Neural progenitor cell (in vitro differentiated cells): ENCODE measurements around the gene CEP95. TPM values are rescaled to one million over a fixed set of nuclear protein-coding genes. Genes with fewer than 3 reads are reported as not detected.

Source experiments
- DNase-seq: peaks from one replicate; pipeline ENCODE4 v3.0.0-alpha.2; 2016; ENCODE audit warnings: low spot score
- H2AFZ ChIP-seq: fragments of 200-600 bp; sonication (generic); replicated peaks from 2 replicates; pipeline ENCODE4 v1.6.1; 2016; ENCODE audit warnings: antibody characterized with exemption
- H3F3A ChIP-seq: fragments of 200-600 bp; sonication (generic); 2 replicates; pipeline ENCODE4 v1.6.1; 2016; ENCODE audit warnings: antibody characterized with exemption, low read depth
- H3K27ac ChIP-seq: fragments of 200-600 bp; sonication (generic); 2 replicates; pipeline ENCODE4 v1.5.1; 2016; ENCODE audit warnings: mild to moderate bottlenecking
- H3K27me3 ChIP-seq: fragments of 200-600 bp; sonication (generic); 2 replicates; pipeline ENCODE4 v1.6.1; 2016; ENCODE audit warnings: mild to moderate bottlenecking, moderate library complexity
- H3K36me3 ChIP-seq: fragments of 200-600 bp; sonication (generic); 2 replicates; pipeline ENCODE4 v1.5.1; 2016
- H3K4me1 ChIP-seq: fragments of 200-600 bp; sonication (generic); 2 replicates; pipeline ENCODE4 v1.6.1; 2016; ENCODE audit warnings: mixed run types
- H3K4me2 ChIP-seq: fragments of 200-600 bp; sonication (generic); 2 replicates; pipeline ENCODE4 v1.6.1; 2016
- H3K4me3 ChIP-seq: fragments of 200-600 bp; sonication (generic); 2 replicates; pipeline ENCODE4 v1.5.1; 2016
- H3K79me2 ChIP-seq: fragments of 200-600 bp; sonication (generic); 2 replicates; pipeline ENCODE4 v1.6.1; 2016; ENCODE audit warnings: low read depth
- H3K9ac ChIP-seq: fragments of 200-600 bp; sonication (generic); 2 replicates; pipeline ENCODE4 v1.6.1; 2016
- H3K9me3 ChIP-seq: fragments of 200-600 bp; sonication (generic); 2 replicates; pipeline ENCODE4 v1.5.1; 2016; ENCODE audit warnings: low read depth
- H4K20me1 ChIP-seq: fragments of 200-600 bp; sonication (generic); 2 replicates; pipeline ENCODE4 v1.6.1; 2016; ENCODE audit warnings: low read depth
- H3K27ac Mint-ChIP-seq: 3 replicates; pipeline ENCODE4 v1.8.0; 2021; ENCODE audit warnings: mixed read lengths
- H3K27me3 Mint-ChIP-seq: 2 replicates; pipeline ENCODE4 v1.8.0; 2022; ENCODE audit warnings: low read depth, mild to moderate bottlenecking, inconsistent platforms, moderate library complexity, mixed read lengths; ENCODE audit not compliant: insufficient read depth
- H3K36me3 Mint-ChIP-seq: 3 replicates; pipeline ENCODE4 v1.8.0; 2021; ENCODE audit warnings: mixed read lengths
- H3K4me1 Mint-ChIP-seq: 3 replicates; pipeline ENCODE4 v1.8.0; 2021; ENCODE audit warnings: mixed read lengths
- H3K4me3 Mint-ChIP-seq: 3 replicates; pipeline ENCODE4 v1.8.0; 2021; ENCODE audit warnings: mild to moderate bottlenecking, moderate library complexity, mixed read lengths
- H3K9me3 Mint-ChIP-seq: 3 replicates; pipeline ENCODE4 v1.8.0; 2020; ENCODE audit warnings: mixed read lengths
- EZH2 ChIP-seq: fragments of 200-600 bp; sonication (generic); IDR thresholded peaks from 2 replicates; pipeline ENCODE4 v1.6.1; 2017; ENCODE audit warnings: antibody characterized with exemption, mild to moderate bottlenecking, moderate library complexity
- EZH2phosphoT487 ChIP-seq: fragments of 200-600 bp; sonication (generic); IDR thresholded peaks from 2 replicates; pipeline ENCODE4 v1.6.1; 2017; ENCODE audit warnings: antibody characterized with exemption
- total RNA-seq: library from RNA; depleted of rRNA; stranded (reverse); fragments of >200 nt; gene quantifications from 2 replicates; pipeline ENCODE4 v1.2.3, GENCODE V29; 2015; ENCODE audit warnings: low replicate concordance
- TF ChIP-seq, protein P1 (sequence below): fragments of 200-600 bp; sonication (generic); IDR thresholded peaks from 2 replicates; pipeline ENCODE4 v1.5.1; 2017; ENCODE audit warnings: antibody characterized with exemption, mild to moderate bottlenecking

CEP95 gene
- total RNA-seq, 1 donor from 2014 or later, result 76.9 TPM

DNA sequence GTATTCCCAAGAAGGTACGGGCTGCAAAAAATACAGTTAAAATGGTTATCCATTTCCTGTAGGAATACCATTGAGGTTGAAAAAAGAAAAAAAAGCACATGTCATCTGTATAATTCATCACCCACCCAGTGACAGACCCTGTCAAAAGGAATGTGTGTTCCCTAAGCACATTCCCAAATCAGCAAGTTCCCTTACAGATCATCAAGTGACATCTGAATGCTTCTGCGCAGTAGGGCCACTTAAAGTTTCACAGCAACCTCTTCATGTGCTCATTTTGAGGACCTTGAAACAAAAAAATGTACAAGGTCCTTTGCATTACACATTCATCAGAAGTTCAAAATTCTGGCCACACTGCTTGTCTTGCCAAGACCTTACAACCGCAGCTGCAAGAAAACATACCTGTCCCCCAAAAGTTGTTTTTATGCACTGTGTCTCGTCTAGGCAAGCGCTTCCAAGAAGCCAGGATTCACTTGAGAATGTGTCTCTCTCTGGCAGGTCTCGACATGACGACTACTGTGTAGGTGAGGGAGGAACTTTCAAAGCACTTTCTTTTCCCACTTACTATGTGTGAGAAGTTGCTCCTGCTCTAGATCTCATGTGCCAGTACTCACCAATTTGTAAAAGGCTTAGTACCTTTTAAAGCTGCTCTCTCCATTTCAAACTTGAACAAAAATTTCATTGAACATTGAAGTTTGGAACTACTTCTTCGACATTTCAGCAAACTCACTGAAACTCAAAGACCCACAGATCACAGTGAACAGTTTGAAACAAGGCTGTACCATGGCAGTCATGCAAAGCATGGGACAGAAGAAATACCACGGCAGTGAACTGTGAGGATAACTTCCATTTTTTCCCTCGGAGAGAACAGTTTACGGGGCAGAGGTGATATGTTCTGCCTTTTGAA, 5.7 kb upstream of the CEP95 start:
- Histone ChIP-seq H2AFZ (no peak overlapping the region), H3F3A (peaks cover 94% of the 10 kb centered on the region), H3K4me2 (no peak overlapping the region), H3K27me3 (no peaks in the 10 kb centered on the region), H3K4me1 (peaks cover 18% of the 10 kb centered on the region), H3K4me3 (no peak overlapping the region), H3K9ac (no peak overlapping the region), H3K79me2 (peaks cover 75% of the 10 kb centered on the region), H3K9me3 (no peaks in the 10 kb centered on the region), H4K20me1 (peaks cover 78% of the 10 kb centered on the region), H3K27ac (peak overlapping the region; percentile 9), H3K36me3 (peaks cover 55% of the 10 kb centered on the region)
- peaks cover 11% of the 10 kb centered on the region for H3K27me3 Mint-ChIP-seq
- no peak for DNase-seq
- TF ChIP-seq, protein P1, sequence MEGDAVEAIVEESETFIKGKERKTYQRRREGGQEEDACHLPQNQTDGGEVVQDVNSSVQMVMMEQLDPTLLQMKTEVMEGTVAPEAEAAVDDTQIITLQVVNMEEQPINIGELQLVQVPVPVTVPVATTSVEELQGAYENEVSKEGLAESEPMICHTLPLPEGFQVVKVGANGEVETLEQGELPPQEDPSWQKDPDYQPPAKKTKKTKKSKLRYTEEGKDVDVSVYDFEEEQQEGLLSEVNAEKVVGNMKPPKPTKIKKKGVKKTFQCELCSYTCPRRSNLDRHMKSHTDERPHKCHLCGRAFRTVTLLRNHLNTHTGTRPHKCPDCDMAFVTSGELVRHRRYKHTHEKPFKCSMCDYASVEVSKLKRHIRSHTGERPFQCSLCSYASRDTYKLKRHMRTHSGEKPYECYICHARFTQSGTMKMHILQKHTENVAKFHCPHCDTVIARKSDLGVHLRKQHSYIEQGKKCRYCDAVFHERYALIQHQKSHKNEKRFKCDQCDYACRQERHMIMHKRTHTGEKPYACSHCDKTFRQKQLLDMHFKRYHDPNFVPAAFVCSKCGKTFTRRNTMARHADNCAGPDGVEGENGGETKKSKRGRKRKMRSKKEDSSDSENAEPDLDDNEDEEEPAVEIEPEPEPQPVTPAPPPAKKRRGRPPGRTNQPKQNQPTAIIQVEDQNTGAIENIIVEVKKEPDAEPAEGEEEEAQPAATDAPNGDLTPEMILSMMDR, result no peak
- TF ChIP-seq EZH2 (no peak), EZH2phosphoT487 (no peak)
- H3K4me3 Mint-ChIP-seq, result no peak overlapping the region
- peaks cover 38% of the 10 kb centered on the region for H3K4me1 Mint-ChIP-seq
- H3K27ac Mint-ChIP-seq, result no peak overlapping the region
- no peaks in the 10 kb centered on the region for H3K9me3 Mint-ChIP-seq
- H3K36me3 Mint-ChIP-seq, result peaks cover 50% of the 10 kb centered on the region

- no peak overlapping the region for H3K4me3 Mint-ChIP-seq
- H3K36me3 ChIP-seq, result peaks cover 55% of the 10 kb centered on the region
- H3K9me3 ChIP-seq, result no peaks in the 10 kb centered on the region
- peaks cover 50% of the 10 kb centered on the region for H3K36me3 Mint-ChIP-seq
- H3K27me3 ChIP-seq, result no peaks in the 10 kb centered on the region
- H3K9ac ChIP-seq, result no peak overlapping the region
- no peak overlapping the region for H3K4me3 ChIP-seq
- H3K27me3 Mint-ChIP-seq, result peaks cover 16% of the 10 kb centered on the region
- peaks cover 93% of the 10 kb centered on the region for H3F3A ChIP-seq
- H3K4me2 ChIP-seq, result no peak overlapping the region
- H3K9me3 Mint-ChIP-seq, result no peaks in the 10 kb centered on the region
- no peak overlapping the region for H3K27ac Mint-ChIP-seq
- peaks cover 73% of the 10 kb centered on the region for H3K79me2 ChIP-seq
- peaks cover 36% of the 10 kb centered on the region for H3K4me1 Mint-ChIP-seq
- peaks cover 18% of the 10 kb centered on the region for H3K4me1 ChIP-seq
- no peak overlapping the region for H2AFZ ChIP-seq
- TF ChIP-seq, protein P1, result no peak
- TF ChIP-seq EZH2phosphoT487 (no peak), EZH2 (no peak)
- no peak overlapping the region for H3K27ac ChIP-seq
- H4K20me1 ChIP-seq, result peaks cover 78% of the 10 kb centered on the region
- no peak for DNase-seq
Observed at GRCh38 chr17:64502021-64502420, 4.8 kb upstream of the CEP95 start.

GRCh38 chr17:64502809-64503208, 4.0 kb upstream of the CEP95 start:
- peak overlapping the region; percentile 12 for H3K4me3 Mint-ChIP-seq
- no peak for DNase-seq
- Histone ChIP-seq H3K9ac (no peak overlapping the region), H3K4me3 (no peak overlapping the region), H3K79me2 (peaks cover 80% of the 10 kb centered on the region), H3K27me3 (no peaks in the 10 kb centered on the region), H4K20me1 (peaks cover 78% of the 10 kb centered on the region), H3F3A (peaks cover 88% of the 10 kb centered on the region), H3K9me3 (no peaks in the 10 kb centered on the region), H3K27ac (no peak overlapping the region), H2AFZ (no peak overlapping the region), H3K4me2 (no peak overlapping the region), H3K4me1 (peaks cover 19% of the 10 kb centered on the region), H3K36me3 (peaks cover 55% of the 10 kb centered on the region)
- TF ChIP-seq EZH2phosphoT487, result no peak
- TF ChIP-seq EZH2, result no peak
- TF ChIP-seq, protein P1, result no peak
- H3K9me3 Mint-ChIP-seq, result no peaks in the 10 kb centered on the region
- no peak overlapping the region for H3K27ac Mint-ChIP-seq
- H3K4me1 Mint-ChIP-seq, result peaks cover 36% of the 10 kb centered on the region
- peaks cover 50% of the 10 kb centered on the region for H3K36me3 Mint-ChIP-seq
- peaks cover 16% of the 10 kb centered on the region for H3K27me3 Mint-ChIP-seq
